ENCODE data around the gene ZNRD2.

DNA sequence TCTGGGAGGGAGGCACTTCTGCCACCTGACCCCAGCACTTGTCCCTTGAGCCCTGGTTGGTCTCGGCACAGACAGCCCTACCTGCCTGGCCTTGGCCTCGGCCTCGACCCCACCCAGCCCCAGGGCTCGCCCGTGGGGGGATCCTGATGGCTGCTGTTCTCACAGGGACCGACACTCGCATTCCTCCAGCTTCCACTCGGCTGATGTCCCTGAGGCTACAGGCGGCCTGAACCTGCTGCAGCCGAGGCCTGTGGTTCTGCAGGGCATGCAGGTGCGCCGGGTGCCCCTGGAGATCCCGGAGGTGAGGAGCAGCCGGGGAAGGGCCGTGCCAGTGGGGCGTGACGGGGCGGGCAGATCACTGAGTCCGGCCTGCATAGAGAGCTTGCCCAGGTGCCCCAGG is 50.4 kb downstream of the ZNRD2 start:
- no peak for TF ChIP-seq POLR2A (IDR thresholded peaks at IDR 0.05; ENCODE audit: low read length)
- no peak for TF ChIP-seq GATA1 (IDR thresholded peaks at IDR 0.05; ENCODE audit: low read depth, low read length)

Data from erythroblast (primary cell).